Right lobe of liver (tissue), 4 donors: ENCODE results near the gene PAN3.

Source experiments
- POLR2A ChIP-seq: fragments of 450-650 bp; IDR thresholded peaks from one replicate; pipeline ENCODE4 v1.6.1; 2017; ENCODE audit warnings: antibody characterized with exemption, mild to moderate bottlenecking
- TF ChIP-seq, protein P1 (sequence below), 4 donors: fragments of 200-600 bp in 3 of 4; fragments of 450-650 bp in 1 of 4; IDR thresholded peaks; one replicate each; pipeline versions ENCODE4 v1.5.1 to v1.8.0; 2016 to 2022; ENCODE audit warnings: antibody characterized with exemption in 4 of 4, mild to moderate bottlenecking in 2 of 4
- donor health status: DM: no; HTN: no; CAD: no.
- donor health status: DM: no; HTN: no; CAD: no.
- donor health status: DM: no; HTN: yes; CAD: no.

DNA sequence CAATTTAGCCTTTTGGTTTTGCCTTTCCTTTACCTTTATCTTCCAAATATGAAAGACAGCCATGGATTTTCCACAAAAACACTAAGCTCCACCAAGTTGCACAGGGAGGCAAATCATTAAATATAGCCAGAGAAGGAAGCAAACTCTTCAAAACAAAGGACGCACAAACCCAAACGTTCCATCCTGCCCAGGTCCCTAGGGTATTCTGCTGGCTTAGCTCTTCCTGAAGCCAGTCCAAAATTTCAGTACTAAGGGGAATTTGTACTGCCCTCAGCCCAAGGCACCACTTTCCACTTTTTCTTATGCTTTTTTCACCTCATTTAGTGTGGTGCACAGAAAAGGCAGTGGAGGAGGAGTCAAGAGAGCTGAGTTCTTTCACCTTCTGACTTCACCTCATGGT, 186.7 kb downstream of the PAN3 start:
- TF ChIP-seq, protein P1, sequence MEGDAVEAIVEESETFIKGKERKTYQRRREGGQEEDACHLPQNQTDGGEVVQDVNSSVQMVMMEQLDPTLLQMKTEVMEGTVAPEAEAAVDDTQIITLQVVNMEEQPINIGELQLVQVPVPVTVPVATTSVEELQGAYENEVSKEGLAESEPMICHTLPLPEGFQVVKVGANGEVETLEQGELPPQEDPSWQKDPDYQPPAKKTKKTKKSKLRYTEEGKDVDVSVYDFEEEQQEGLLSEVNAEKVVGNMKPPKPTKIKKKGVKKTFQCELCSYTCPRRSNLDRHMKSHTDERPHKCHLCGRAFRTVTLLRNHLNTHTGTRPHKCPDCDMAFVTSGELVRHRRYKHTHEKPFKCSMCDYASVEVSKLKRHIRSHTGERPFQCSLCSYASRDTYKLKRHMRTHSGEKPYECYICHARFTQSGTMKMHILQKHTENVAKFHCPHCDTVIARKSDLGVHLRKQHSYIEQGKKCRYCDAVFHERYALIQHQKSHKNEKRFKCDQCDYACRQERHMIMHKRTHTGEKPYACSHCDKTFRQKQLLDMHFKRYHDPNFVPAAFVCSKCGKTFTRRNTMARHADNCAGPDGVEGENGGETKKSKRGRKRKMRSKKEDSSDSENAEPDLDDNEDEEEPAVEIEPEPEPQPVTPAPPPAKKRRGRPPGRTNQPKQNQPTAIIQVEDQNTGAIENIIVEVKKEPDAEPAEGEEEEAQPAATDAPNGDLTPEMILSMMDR (IDR thresholded peaks at IDR 0.05): no peak
- TF ChIP-seq POLR2A: no peak
